ENCODE results near the gene TMA7. TPM values are rescaled to one million over a fixed set of nuclear protein-coding genes. Genes with fewer than 3 reads are reported as not detected.

Gene TMA7
- total RNA-seq, 2 experiments from 2014 or later = 402 to 429 TPM

GRCh38 chr3:48429960-48430707 lies 9.9 kb upstream of the TMA7 start, which contains the start of gene PLXNB1:
PLXNB1 (minus strand) TSS chr3:48430086; CDS start chr3:48424611, 5,475 bp downstream.
- CTCF ChIA-PET = interaction anchor here (0.9 to 1.8 kb wide), 3 partner anchors 22 to 156 kb away, joined by 3 to 5 read pairs (median 3); no protein-coding TSS in a partner anchor
- POLR2A ChIA-PET = interaction anchor here (0.5 kb wide), 1 partner anchor 464 kb away, joined by 5 read pairs; no protein-coding TSS in a partner anchor

DNA sequence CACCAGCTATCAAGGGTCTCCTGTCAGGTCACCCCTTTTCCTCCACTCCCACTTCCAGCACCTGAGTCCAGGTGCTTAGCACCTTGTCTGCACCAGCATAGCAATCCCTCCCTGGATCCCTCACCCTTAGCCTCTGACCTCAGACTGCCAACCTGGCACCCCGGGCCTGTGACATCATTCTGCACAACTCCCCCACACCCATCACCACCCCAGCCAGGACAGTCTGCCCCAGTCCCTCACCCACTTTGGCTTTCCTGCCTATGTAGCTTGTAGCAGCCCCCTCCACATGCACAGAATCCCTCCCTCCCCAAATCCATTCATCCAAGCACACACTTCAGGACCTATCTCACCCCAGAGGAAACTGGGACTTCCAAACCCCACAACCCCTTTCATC lies 9.4 kb upstream of the TMA7 start:
- ChIA-PET CTCF (interaction anchor here (1.3 to 1.8 kb wide), 2 partner anchors 30 to 157 kb away, joined by 3 to 5 read pairs; no protein-coding TSS in a partner anchor), POLR2A (interaction anchor here (0.5 kb wide), 1 partner anchor 464 kb away, joined by 5 read pairs; no protein-coding TSS in a partner anchor)

- POLR2A ChIA-PET = no interaction called here
- CTCF ChIA-PET = interaction anchor here (1.8 to 2.9 kb wide), 2 partner anchors 31 to 118 kb away, joined by 5 to 9 read pairs; no protein-coding TSS in a partner anchor
These were observed 8.6 kb upstream of the TMA7 start for GRCh38 chr3:48431224-48432029.

GRCh38 chr3:48432411-48433371 lies 7.4 kb upstream of the TMA7 start:
- POLR2A ChIA-PET = no interaction called here

GRCh38 chr3:48433472-48434118 lies 6.5 kb upstream of the TMA7 start:
- POLR2A ChIA-PET = interaction anchor here (0.5 kb wide), 1 partner anchor 73 kb away, joined by 8 read pairs; no protein-coding TSS in a partner anchor

More at GRCh38 chr3:48432411-48433371, 7.4 kb upstream of the TMA7 start:
- CTCF ChIA-PET = interaction anchor here (0.6 to 2.9 kb wide), 4 partner anchors 11 to 117 kb away, joined by 3 to 9 read pairs (median 4); no protein-coding TSS in a partner anchor

GRCh38 chr3:48434591-48435222 lies 5.3 kb upstream of the TMA7 start:
- ChIA-PET POLR2A (no interaction called here), CTCF (interaction anchor here (0.9 to 3.2 kb wide), 6 partner anchors 13 to 115 kb away, joined by 3 to 81 read pairs (median 8); a partner anchor contains a TSS)

More at GRCh38 chr3:48433472-48434118, 6.5 kb upstream of the TMA7 start:
- CTCF ChIA-PET = interaction anchor here (0.9 to 2.9 kb wide), 3 partner anchors 33 to 116 kb away, joined by 3 to 9 read pairs (median 4); no protein-coding TSS in a partner anchor

- ChIA-PET POLR2A (no interaction called here), CTCF (interaction anchor here (0.6 to 3.2 kb wide), 34 partner anchors 9 to 247 kb away, joined by 3 to 81 read pairs (median 8); partner anchors contain the start of genes ATRIP, CDC25A, SHISA5 and ZNF589)
These were observed 4.8 kb upstream of the TMA7 start for GRCh38 chr3:48435223-48435595.

DNA sequence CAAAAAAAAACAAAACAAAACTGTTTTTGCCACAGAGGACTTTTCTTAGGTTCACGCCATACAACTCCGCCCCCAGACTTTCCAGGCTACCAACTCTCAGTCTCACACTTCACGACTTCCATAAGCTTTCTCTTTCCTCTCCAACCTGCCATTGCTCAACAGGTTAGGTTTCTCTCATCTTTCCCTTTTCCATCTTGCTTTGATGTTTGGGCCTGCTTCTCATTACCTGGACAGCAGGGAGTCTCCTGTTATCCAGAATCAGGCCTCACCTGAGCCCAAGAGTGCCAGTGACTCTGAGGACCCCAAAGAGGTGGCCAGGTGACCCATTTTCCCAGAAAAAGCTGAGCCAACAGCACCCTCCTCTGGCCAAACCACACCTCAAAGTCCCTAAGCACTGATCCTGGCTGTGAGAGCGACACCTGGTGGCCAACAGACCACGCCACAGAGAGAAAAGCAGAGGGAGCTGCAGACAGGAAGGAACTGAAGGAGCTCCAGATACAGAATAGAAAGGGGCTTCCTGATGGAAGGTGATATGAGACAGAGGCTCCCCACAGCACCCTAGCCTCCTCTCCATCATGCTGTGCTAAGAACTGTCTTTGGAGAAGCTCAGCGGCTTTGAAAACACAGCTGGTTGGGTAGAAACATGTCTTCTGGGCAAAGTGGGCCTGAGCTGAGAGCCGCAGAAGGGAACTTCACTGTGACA lies 4.1 kb upstream of the TMA7 start:
- POLR2A ChIA-PET = interaction anchor here (0.9 to 1.1 kb wide), 4 partner anchors 9 to 162 kb away, joined by 3 to 5 read pairs (median 4); partner anchors contain the start of gene ATRIP
- CTCF ChIA-PET = interaction anchor here (0.6 to 3.2 kb wide), 70 partner anchors 8 to 970 kb away, joined by 3 to 81 read pairs (median 5); partner anchors contain the start of genes ATRIP, CDC25A, PFKFB4 and SHISA5

GRCh38 chr3:48436477-48436787 lies 3.6 kb upstream of the TMA7 start:
- POLR2A ChIA-PET = interaction anchor here (0.9 to 1.1 kb wide), 4 partner anchors 9 to 163 kb away, joined by 3 to 5 read pairs (median 4); partner anchors contain the start of gene ATRIP
- CTCF ChIA-PET = interaction anchor here (0.6 to 3.2 kb wide), 66 partner anchors 8 to 970 kb away, joined by 3 to 81 read pairs (median 5); partner anchors contain the start of genes ATRIP, PFKFB4, SHISA5 and UCN2

DNA sequence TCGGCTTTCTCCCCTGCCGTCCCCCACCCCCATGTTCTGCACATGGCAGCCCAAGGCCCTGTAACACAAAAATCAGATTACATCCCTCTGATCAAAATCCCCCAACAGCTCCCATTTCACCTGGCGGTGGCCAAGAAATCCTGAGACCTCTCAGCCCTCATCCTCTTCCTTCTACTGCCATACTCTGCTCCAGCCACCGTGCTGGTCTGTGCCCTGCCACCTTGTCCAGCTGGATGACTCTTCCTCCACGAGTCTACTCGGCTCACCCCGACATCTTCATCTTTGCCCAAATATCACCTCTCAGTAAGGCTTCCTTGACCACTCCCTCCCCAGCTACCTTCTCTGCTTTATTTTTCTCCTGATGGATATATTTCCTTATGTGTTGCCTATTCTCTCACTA lies 3.2 kb upstream of the TMA7 start:
- CTCF ChIA-PET = interaction anchor here (0.8 to 3.2 kb wide), 38 partner anchors 9 to 242 kb away, joined by 3 to 81 read pairs (median 6); partner anchors contain the start of genes ATRIP, PFKFB4, SHISA5 and UCN2
- POLR2A ChIA-PET = interaction anchor here (0.7 to 1.0 kb wide), 2 partner anchors 8 to 572 kb away, joined by 3 to 5 read pairs; no protein-coding TSS in a partner anchor

DNA sequence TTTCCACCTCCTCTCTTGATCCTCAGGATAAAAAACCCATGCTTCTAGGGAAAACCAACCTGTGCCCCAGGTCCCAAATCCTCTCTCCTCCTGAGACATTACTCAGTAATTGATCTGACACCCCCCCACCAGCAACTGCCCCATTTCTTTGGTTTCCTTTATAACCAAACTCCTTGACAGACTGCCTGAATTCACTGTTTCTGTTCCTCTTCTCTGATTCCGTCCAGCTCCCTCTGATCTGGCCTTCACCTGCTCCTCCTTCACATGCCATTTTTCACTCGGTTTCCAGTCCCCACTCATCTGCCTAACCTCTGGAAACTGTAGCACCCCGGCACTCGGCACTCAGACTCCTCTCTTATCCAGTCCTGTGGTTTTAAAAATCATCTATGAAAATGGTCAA lies 2.2 kb upstream of the TMA7 start:
- CTCF ChIA-PET = interaction anchor here (1.5 to 3.2 kb wide), 4 partner anchors 37 to 207 kb away, joined by 3 to 81 read pairs (median 15); partner anchors contain the start of gene ZNF589
- POLR2A ChIA-PET = no interaction called here

- ChIA-PET POLR2A (no interaction called here), CTCF (interaction anchor here (1.5 to 1.9 kb wide), 3 partner anchors 11 to 33 kb away, joined by 3 to 11 read pairs (median 5); a partner anchor contains a TSS)
These were observed 517 bp downstream of the TMA7 start for GRCh38 chr3:48440590-48440958.

DNA sequence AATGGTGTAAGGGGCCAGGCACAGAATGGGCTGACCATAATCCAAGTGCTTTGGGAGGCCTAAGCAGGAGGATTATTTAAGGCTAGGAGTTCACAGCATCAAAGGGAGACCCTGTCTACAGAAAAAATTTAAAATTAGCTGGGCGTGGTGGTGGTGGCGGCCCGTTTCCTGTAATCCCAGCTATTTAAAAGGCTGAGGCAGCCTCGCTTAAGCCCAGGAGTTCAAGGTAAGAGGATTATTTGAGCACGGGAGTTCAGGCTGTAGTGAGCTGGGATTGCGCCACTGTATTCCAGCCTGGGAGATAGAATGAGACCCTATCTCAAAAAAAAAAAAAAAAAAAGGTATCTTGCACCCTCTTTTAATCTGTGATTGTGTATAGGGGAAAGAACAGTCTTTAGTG lies 1.9 kb downstream of the TMA7 start:
- ChIA-PET POLR2A (interaction anchor here (0.6 kb wide), 1 partner anchor 1033 kb away, joined by 3 read pairs; no protein-coding TSS in a partner anchor), CTCF (interaction anchor here (1.5 kb wide), 1 partner anchor 10 kb away, joined by 3 read pairs; no protein-coding TSS in a partner anchor)

DNA sequence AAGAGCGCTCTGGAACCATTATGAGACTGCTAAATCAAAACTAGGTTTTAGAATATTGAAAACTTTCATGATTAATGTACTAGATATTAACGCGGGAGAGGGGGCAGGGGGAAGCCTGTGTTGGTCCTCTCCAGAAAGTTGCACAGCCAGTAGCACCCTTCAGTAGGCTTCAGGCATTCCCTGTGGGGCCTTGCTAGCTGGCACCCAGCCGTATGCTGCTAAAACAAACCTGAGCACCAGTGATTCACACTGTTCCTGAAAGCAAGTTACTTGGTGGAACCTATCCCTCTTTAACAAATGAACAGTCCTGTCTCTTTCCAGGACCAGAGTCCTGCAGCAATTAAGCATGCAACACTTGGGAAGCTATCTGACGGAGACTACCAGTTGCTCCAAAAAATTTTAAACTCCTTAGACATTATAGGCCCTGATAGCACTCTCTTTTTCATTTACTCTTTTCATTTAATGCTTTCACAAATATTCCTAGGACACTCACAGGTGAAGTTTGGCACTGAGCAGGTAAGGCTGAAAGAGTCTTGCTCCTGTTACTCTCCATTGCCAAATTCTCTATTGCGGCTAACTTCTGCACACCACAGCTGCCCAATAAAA lies 5.3 kb downstream of the TMA7 start:
- ChIA-PET CTCF (interaction anchor here (0.5 to 4.3 kb wide), 9 partner anchors 9 to 177 kb away, joined by 3 to 30 read pairs (median 3); no protein-coding TSS in a partner anchor), POLR2A (interaction anchor here (0.6 to 1.9 kb wide), 4 partner anchors 8 to 27 kb away, joined by 3 to 7 read pairs (median 4); no protein-coding TSS in a partner anchor)

GRCh38 chr3:48446043-48446424 lies 6.0 kb downstream of the TMA7 start:
- CTCF ChIA-PET = interaction anchor here (0.9 to 4.3 kb wide), 6 partner anchors 10 to 178 kb away, joined by 3 to 30 read pairs (median 4); no protein-coding TSS in a partner anchor
- POLR2A ChIA-PET = interaction anchor here (0.8 to 1.9 kb wide), 7 partner anchors 10 to 178 kb away, joined by 3 to 7 read pairs (median 5); partner anchors contain the start of gene UCN2
